Measurements from ENCODE around the gene SP4.

The SP4 gene

GRCh38 chr7:21448974-21449373 is 21.1 kb downstream of the SP4 start:
- DNase-seq, result no peak

GRCh38 chr7:21450076-21450475 is 22.2 kb downstream of the SP4 start:
- DNase-seq, result no peak

GRCh38 chr7:21450941-21451340 is 23.1 kb downstream of the SP4 start:
- DNase-seq, result no peak

- DNase-seq, result no peak
These were observed 26.3 kb downstream of the SP4 start for GRCh38 chr7:21454182-21454581.

- no peak for DNase-seq
These were observed 27.0 kb downstream of the SP4 start for GRCh38 chr7:21454906-21455305.

- no peak for DNase-seq
These were observed 33.4 kb downstream of the SP4 start for GRCh38 chr7:21461282-21461681.

- no peak for DNase-seq
These were observed 34.2 kb downstream of the SP4 start for GRCh38 chr7:21462081-21462480.

- DNase-seq, result no peak
These were observed 35.6 kb downstream of the SP4 start for GRCh38 chr7:21463524-21463923.

- DNase-seq, result no peak
These were observed 41.1 kb downstream of the SP4 start for GRCh38 chr7:21468969-21469368.

GRCh38 chr7:21469894-21470293 is 42.0 kb downstream of the SP4 start:
- DNase-seq, result no peak

GRCh38 chr7:21472029-21472428 is 44.1 kb downstream of the SP4 start:
- no peak for DNase-seq

GRCh38 chr7:21476429-21476828 is 48.5 kb downstream of the SP4 start:
- DNase-seq, result no peak

- no peak for DNase-seq
These were observed 53.0 kb downstream of the SP4 start for GRCh38 chr7:21480693-21481403.

- no peak for DNase-seq
These were observed 58.6 kb downstream of the SP4 start for GRCh38 chr7:21486511-21486910.

GRCh38 chr7:21495731-21496130 is 67.8 kb downstream of the SP4 start:
- no peak for DNase-seq

- DNase-seq, result no peak
These were observed 69.2 kb downstream of the SP4 start for GRCh38 chr7:21497072-21497471.

- DNase-seq, result no peak
These were observed 72.4 kb downstream of the SP4 start for GRCh38 chr7:21500117-21500832.

GRCh38 chr7:21504021-21504420 is 76.1 kb downstream of the SP4 start:
- DNase-seq, result no peak

GRCh38 chr7:21507627-21508343 is 79.9 kb downstream of the SP4 start:
- peak in 1 of 5 donors; percentile 23 for DNase-seq

GRCh38 chr7:21508538-21508937 is 80.7 kb downstream of the SP4 start:
- DNase-seq, result no peak

- no peak for DNase-seq
These were observed 86.2 kb downstream of the SP4 start for GRCh38 chr7:21514062-21514461.

- DNase-seq, result no peak
These were observed 96.8 kb downstream of the SP4 start for GRCh38 chr7:21524680-21525079.

- peak in 1 of 5 donors; percentile 11 for DNase-seq
These were observed 98.1 kb downstream of the SP4 start for GRCh38 chr7:21526007-21526406.

- DNase-seq, result no peak
These were observed 98.6 kb downstream of the SP4 start for GRCh38 chr7:21526448-21526847.

Data from T-helper 1 cell (primary cell).